Activated CD4-positive, alpha-beta T cell treated with anti-CD3 and anti-CD28 coated beads for 24 hours (primary cell): ENCODE results near the gene ZNF608.

Experiments
- DNase-seq, 2 donors: peaks; one replicate each; pipeline ENCODE4 v3.0.0-alpha.2; 2020; ENCODE audit warnings: low read depth in 2 of 2

The ZNF608 gene

GRCh38 chr5:124745928-124746915 lies at the start of gene ZNF608:
ZNF608 (minus strand) TSS chr5:124746639; CDS start chr5:124744989, 1,650 bp downstream.
- no peak for DNase-seq

DNA sequence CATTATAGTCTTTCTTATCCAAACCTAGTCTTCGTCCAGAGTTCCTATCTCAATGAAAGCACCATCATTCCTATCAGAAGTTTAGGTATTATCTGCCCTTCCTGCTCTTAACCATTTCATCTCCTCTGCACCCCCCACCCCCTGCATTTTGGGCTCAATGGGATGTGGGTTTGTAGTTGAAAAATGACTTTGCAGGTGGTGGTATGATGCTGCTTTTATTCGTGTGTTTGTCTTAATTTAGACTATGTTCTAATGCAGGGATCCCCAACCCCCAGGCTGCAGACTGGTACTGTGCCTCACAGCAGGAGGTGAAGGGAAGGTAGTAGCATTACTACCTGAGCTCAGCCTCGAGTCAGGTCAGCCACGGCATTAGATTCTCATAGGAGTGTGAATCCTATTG lies 49.4 kb upstream of the ZNF608 start:
- DNase-seq = no peak

DNA sequence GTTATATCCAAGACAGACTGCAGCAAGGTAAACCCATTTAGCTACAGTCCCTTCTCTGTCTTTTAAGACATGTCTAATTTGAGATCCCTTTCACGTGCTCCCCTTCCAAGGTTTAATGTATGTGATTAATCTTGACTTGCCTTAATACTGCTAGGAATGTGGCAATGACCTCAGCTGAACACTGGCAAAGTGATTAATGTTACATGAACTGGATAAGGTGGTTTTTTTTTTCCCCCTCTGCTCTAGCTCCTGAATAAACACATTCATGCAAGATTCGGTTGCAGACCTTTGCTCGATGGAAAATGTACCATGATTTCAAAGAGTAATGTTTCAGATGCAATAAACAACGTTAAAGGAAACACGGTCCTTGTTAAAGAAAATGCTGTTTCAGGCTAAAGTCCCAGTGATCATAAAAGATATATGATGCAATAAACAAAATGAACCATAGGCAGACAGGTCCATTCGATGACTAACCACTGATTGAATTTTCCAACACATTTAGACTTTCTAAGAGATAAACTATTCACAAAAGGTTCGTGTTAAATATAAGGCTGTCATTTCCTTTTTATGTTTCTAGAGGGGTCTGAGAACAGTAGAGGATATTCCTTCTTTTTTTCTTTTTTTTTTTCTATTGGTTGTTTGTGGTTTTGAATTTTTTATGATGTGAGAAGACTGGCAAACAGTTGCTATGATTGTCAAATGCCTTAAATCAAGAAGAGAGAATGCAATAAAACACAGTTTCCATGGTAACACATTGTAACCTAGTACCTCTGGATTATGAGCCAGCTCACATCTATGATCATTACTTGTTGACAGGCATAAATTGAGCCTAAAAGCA lies 44.7 kb upstream of the ZNF608 start:
- no peak for DNase-seq

DNA sequence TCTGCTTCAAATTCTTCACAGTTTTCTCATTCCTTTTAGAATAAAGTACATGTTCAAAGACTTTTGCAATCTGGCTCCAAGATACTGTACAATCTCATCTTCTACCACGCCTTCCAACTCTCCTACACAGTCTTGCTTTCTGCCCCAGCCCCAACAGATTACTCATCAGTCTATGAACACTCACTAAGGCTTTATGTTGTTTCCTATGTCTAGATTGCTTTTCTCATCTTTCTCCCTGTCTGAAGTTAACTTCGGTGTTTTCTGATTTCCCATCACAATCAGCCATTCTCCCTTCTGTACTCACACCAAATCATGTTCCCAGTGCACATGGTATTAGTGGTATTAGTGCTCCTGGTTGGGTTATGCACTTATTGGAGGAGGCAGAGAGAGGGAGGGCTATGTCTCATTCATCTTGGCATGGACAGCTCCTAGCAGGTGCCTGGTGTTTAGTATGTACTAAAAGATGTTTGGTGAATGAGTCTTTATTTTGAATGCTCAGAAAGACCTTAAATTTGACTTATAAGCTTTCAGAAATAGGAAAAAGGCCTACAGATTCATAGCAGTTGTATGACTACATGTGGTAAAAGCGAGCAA lies 44.0 kb upstream of the ZNF608 start:
- no peak for DNase-seq

DNA sequence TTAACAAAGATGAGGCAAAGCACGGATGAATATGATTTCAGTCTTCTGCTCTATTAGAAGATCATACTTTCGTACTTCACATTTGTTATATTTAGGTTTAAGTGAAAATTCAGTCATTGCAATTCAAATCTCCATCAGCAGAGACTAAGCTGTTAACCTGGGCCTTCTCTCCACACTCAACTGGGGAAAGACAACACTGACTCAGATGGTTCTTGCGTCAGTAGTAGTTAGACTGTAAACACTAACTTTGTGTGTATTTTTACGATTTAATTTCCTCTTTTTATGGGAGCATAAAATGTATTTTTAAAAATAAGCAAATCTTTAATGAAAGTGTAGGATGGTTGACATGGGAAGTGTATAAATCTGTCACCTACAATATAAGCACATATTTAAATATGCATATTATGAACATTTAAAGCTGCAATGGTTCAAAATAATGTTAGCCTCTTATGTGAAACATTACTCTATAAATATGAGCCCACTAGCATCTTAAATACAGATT lies 42.7 kb upstream of the ZNF608 start:
- no peak for DNase-seq

- no peak for DNase-seq
Observed at GRCh38 chr5:124783794-124784193, 37.4 kb upstream of the ZNF608 start.

GRCh38 chr5:124783285-124783684 lies 36.8 kb upstream of the ZNF608 start:
- no peak for DNase-seq

DNA sequence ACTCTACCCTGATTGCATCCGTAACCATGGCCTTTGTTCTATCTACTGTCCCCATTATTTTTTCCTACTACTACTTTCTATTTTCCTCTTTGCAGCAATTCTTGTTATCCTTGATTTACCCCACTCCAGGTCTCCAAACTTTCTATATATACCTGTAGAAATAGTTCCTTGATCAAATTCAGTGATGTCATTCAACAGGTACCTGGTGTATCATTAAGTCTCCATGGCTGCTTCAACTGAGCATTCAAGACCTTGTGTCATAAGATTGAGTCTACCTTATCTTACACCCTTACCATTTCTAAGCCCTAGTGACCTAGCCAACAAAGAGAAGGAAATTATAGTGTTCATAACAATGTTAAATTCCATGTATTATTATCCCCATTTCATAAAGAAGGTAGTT lies 35.8 kb upstream of the ZNF608 start:
- DNase-seq = no peak

DNA sequence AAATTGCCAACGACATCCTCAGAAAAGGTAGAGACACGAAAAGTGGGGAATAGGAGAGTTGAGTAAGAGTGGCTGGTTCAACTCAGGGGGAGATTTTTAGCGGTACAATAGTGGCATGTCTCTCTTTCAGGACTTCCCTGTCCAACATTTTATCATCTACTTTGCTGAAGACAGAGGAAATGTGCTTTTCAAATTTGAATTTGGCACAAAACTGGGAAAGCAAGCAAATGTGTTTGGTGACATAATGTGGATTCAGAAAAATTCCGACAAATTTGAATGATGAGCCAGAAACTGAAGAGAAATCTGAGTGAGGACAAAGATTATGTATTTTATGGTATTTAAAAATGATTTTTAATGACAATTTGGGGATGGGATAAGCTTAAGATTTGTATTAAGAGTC lies 33.6 kb upstream of the ZNF608 start:
- no peak for DNase-seq

DNA sequence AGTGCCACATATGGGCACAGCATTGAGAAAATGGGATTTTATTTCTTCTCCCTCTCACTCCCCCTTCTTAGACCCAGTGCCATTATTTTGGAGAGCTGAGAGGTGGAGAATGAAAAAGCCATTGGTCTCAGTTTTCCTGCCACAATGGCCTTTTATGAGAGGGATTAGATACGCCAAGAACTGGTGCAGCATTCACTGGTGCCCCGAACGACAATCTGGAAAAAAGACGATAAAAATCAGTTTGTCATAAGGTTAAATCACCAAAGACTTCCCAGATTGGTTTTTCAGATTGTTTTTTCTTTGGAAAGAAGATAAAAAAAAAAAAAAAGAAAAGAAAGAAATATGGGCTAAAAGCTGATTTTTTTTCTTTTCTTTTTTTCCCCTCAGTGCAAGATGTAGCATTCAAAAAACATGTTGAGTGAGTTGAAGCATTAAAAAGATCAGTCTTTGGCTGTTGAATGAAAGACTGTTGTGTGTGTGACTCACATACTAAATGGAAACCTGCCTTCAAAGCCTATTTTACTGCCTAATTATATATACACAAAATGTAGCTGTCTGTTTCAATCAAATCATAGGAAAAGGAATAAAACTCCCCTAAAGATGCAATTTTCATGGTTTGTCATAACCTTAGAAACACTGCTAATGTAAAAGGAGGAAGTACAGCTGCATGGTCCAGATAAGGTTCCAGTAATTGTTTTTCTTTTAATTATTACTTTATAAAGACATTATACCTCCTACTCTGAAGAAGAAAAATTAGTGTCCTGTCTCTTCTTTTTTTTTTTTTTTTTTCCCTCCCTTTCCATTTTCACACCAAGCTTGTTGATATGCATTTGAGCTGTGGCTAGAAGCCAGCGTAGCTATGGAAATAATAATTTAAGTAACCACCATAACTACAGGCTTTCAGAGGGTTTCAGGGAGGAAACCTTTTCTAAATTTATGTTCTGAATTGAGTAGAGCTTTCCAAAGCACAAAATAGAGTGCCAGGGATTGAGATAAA lies 27.2 kb upstream of the ZNF608 start:
- no peak for DNase-seq

DNA sequence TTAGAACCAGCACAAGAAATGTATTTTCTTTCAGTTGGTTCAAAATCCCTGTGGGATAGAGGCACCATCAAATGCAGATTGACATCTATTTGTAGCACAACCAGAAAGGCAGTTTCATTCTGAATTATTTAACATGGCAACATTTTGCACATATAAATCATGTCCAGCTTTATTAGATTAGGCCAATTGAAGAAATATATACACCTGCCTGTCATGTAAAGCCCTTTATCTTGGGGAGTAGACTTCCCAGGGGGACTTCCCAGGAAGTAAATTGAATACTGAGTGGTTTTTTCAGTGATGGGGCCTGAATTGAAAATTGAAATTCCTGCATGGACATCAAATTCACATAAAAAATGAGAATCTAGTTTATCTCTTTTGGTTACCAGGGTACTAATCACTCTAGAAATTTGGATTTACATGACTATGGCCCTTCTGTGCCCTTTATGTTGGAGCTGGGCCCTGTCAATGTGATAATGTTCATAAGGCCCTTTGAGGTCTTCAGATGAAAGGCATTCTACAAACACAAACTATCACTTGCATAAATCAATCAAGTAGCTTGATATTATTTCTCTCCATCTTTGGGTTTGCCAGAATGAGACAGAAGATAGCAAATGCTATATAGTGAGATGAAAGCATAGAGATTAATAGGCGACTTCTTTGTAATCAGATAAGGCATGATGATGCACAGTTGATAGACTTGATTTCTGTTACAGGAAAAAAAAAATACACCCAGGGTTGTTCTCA lies 26.2 kb upstream of the ZNF608 start:
- no peak for DNase-seq

DNA sequence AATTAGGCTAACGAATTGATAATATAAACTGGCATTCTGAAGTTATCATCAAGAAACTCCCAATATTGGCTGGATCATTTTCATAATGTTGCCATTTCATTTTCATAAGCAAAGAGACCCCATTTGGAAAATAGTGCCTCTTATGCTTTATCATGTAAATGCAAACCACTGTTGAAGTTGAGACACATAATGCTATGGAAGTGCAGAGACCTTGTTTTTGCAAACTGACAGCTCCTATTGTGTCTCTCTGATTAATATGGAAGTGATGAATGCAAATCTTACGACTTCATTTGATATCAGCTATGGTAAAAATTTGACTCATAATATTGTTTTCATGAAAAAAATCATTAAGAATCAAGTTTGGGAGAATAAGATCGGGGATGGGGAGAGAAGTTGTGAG lies 25.3 kb upstream of the ZNF608 start:
- no peak for DNase-seq

DNA sequence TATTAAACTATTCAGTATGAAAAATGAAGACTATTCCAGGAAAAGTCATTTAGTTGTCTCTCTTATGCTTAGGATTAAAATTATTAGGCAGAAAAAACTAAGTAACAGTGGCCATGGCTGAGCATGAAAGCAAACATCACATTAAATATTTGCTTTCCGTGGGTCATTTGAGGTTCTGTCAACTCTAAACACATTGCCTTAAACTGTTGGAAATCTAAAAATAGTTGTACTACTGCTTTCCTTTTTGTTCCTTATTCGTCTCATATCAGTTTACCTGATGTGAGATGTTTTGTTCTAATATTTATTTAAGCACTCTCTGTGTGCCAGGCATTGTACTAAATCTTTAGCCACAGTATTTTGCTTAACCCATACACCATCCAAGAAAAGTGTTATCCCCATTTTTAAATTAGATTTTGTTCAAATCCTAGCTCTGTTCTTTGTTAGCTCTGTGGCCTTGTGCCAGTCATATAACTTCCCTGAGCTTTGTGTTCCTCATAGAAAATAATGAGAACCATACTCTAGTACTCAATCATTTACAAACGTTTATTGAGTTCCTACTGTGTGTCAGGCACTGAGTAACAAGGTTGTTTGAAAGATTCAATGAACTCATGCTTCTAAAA lies 18.7 kb upstream of the ZNF608 start:
- DNase-seq = no peak

DNA sequence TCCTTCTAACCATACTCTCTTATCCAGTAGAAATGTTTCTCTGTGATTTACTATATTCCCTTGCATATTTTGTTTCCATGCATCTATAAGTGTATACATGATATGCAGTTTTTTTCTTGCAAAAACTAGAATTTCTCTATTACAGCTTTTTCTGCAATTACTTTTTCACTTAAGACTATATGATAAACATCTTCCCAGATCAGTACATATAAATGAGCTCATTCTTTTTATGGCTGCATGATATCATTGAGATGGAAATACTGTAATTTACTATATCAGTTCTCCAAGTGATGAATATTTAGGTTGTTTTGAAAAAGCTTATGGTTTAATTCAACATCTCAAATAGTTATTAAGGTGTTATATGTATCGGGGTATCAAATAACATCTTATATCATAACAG lies 18.1 kb upstream of the ZNF608 start:
- no peak for DNase-seq

GRCh38 chr5:124761010-124761409 lies 14.6 kb upstream of the ZNF608 start:
- no peak for DNase-seq

DNA sequence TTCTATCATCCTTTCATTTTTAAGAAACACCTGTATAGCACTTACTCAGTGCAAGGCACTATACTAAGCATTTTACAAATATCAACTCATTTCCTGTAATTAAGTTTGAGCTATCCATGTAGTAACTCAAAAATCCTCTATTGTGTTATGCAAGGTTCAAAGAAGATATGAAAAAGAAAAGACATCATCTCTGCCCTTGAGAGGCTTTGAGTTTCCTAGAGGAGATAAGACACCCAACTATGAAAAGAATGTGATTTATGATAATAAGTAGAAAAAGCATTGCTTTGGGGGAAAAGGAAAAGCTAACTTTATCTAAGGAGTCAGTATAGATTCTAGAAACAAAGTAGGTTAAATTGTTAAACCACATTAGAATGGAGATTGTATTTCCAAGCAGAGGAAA lies 14.2 kb upstream of the ZNF608 start:
- no peak for DNase-seq

- no peak for DNase-seq
Observed at GRCh38 chr5:124755565-124755964, 9.1 kb upstream of the ZNF608 start.

- DNase-seq = no peak
Observed at GRCh38 chr5:124755041-124755440, 8.6 kb upstream of the ZNF608 start.

GRCh38 chr5:124754206-124754927 lies 7.9 kb upstream of the ZNF608 start:
- no peak for DNase-seq
